Astrocyte of the spinal cord (primary cell): Measurements from ENCODE around the gene USP51.
"Not testable (repeated sequence)": the region's sequence is repeated elsewhere in the genome, so short reads cannot be mapped to it uniquely, and the experiment has no call there.

Experiments used
- DNase-seq: peaks from one replicate; pipeline ENCODE4 v3.0.0; 2011; ENCODE audit warnings: low read depth, low spot score
- H3K4me3 ChIP-seq: 2 replicates; pipeline ENCODE4 v1.5.1; 2011; ENCODE audit warnings: low read depth, mild to moderate bottlenecking, low read length, moderate library complexity
- in situ Hi-C: cut with HindIII; loops from 2 replicates; pipeline ENCODE4 v1.10.0; 2017; ENCODE audit warnings: low sequenced_read_pairs
- TF ChIP-seq, protein P1 (sequence below): IDR thresholded peaks from 2 replicates; pipeline ENCODE4 v1.5.1; 2012; ENCODE audit warnings: low read depth, mild to moderate bottlenecking, low read length, inconsistent platforms

USP51 gene

DNA sequence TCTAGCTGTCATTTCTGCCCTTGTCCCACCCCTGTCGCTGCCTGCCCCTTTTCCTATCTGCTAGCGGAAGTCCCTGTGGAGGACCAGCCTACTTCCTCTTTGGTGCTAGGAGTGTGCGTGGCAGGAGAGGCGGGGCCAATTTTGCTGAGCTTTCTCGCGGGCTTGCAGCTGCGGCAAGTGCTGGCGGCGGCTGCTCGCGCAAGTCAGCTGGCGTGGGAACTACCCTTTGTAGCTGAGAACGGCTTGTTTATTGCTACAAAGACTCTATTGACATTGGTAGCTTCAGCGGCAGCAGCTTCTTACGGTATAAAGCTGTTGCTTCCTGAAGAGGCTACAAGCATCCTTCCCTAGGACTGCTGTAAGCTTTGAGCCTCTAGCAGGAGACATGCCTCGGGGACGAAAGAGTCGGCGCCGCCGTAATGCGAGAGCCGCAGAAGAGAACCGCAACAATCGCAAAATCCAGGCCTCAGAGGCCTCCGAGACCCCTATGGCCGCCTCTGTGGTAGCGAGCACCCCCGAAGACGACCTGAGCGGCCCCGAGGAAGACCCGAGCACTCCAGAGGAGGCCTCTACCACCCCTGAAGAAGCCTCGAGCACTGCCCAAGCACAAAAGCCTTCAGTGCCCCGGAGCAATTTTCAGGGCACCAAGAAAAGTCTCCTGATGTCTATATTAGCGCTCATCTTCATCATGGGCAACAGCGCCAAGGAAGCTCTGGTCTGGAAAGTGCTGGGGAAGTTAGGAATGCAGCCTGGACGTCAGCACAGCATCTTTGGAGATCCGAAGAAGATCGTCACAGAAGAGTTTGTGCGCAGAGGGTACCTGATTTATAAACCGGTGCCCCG lies 37.4 kb downstream of the USP51 start, which contains the start of gene MAGEH1:
Gene MAGEH1, plus strand, starts transcription at position 138 of the 843 bp plus-strand sequence. Its CDS starts 248 bp downstream, at position 386.
- H3K4me3 ChIP-seq: peak within 1 kb of the TSS; percentile 65
- TF ChIP-seq, protein P1, sequence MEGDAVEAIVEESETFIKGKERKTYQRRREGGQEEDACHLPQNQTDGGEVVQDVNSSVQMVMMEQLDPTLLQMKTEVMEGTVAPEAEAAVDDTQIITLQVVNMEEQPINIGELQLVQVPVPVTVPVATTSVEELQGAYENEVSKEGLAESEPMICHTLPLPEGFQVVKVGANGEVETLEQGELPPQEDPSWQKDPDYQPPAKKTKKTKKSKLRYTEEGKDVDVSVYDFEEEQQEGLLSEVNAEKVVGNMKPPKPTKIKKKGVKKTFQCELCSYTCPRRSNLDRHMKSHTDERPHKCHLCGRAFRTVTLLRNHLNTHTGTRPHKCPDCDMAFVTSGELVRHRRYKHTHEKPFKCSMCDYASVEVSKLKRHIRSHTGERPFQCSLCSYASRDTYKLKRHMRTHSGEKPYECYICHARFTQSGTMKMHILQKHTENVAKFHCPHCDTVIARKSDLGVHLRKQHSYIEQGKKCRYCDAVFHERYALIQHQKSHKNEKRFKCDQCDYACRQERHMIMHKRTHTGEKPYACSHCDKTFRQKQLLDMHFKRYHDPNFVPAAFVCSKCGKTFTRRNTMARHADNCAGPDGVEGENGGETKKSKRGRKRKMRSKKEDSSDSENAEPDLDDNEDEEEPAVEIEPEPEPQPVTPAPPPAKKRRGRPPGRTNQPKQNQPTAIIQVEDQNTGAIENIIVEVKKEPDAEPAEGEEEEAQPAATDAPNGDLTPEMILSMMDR: no peak
- in situ Hi-C loops: no loop called here
- peak; percentile 73 for DNase-seq

DNA sequence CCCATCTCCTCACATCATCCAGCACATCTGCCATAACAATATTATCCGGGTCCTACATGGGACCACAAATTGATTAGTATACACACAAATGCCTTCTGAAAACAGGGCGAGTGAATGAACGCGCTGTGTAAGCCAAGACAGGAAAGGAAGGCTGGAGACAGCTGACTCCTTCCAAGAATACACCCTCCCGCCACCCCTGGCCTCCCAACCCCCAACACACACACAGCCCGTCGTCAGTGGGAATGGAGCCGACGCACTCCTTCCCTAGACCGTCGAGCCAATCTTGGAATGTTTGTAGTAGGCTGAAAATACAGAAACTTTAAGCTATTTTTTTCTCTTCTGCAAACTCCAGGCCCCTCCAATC lies 38.0 kb downstream of the USP51 start:
- in situ Hi-C loops: no loop called here
- peak overlapping the region; percentile 65 for H3K4me3 ChIP-seq
- DNase-seq: no peak
- TF ChIP-seq, protein P1: no peak

GRCh38 chrX:55451141-55451540 lies 38.5 kb downstream of the USP51 start:
- in situ Hi-C loops: no loop called here
- TF ChIP-seq, protein P1: no peak
- DNase-seq: no peak
- H3K4me3 ChIP-seq: no peak overlapping the region

DNA sequence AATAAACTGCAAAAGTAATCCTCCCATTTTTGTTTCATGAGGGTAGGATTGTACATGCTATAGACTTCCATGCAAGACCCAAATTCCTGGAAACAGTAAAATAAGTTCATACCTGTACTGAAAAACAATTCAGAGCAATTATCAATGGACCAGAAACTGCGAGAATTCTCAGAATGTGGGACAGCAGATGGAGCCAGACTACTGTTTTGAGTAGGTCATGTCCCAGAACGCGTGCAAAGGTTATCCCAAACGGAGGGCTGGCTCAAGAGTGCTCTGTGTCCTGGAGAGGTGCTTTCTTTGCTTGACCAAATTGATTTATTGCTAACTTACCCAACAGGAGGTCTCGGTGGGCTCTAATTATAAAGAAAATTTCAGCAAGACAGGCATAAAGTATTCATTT lies 39.4 kb downstream of the USP51 start:
- DNase-seq: no peak
- in situ Hi-C loops: no loop called here
- TF ChIP-seq, protein P1: no peak
- no peak overlapping the region for H3K4me3 ChIP-seq

DNA sequence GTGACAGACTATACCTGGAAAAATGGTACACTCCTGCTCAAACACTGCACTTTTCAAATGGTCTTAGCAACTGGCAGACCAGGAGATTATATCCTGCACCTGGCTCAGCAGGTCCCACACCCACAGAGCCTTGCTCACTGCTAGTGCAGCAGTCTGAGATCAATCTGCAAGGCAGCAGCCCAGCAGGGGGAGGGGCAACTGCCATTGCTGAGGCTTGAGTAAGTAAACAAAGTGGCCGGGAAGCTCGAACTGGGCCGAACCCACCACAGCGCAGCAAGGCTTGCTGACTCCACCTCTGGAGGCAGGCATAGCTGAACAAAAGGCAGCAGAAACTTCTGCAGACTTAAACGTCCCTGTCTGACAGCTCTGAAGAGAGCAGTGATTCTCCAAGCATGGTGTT lies 46.2 kb downstream of the USP51 start:
- in situ Hi-C loops, DNase-seq, H3K4me3 ChIP-seq: not testable (repeated sequence)
